ENCODE data around the gene MPI.
"Not testable (repeated sequence)": the region's sequence is repeated elsewhere in the genome, so short reads cannot be mapped to it uniquely, and the experiment has no call there.

The MPI gene

GRCh38 chr15:74873756-74874424 is 16.0 kb upstream of the MPI start:
- Histone ChIP-seq H3K27ac (ENCODE audit: low read depth, low read length) (no peak overlapping the region), H3K9ac (ENCODE audit: low read length) (peak overlapping the region; percentile 9)

DNA sequence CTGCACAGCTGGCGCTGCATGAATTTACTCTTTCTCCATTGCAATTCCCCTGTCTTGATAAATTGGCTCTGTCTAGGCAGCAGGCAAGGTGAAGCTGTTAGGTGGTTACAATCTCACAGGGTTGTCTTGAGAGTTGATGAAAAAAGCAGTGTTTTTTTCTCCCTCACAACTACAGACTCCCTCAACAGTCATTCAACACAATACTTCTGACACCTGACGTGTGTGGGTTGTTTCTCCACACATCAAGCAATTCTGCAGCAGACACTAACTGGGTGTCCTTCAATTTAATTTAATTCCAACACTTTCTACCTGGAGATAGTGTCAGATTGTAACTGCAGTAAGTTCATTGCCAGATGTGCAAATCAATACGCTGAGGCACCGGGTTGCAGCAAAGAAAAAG is 11.6 kb upstream of the MPI start:
- peaks cover 3% of the 10 kb centered on the region; the same call in 1 of the 2 replicates for H3K4me1 ChIP-seq (ENCODE audit: control insufficient read depth, insufficient read depth, low read length)
- H3K9ac ChIP-seq (ENCODE audit: low read length): no peak overlapping the region
- no peaks in the 10 kb centered on the region for H3K36me3 ChIP-seq (ENCODE audit: control insufficient read depth, insufficient read depth, low read length)
- peaks cover 8% of the 10 kb centered on the region; the same call in 1 of the 2 replicates for H3K9me3 ChIP-seq (ENCODE audit: control insufficient read depth, insufficient read depth, low read depth, low read length)
- H3K27me3 ChIP-seq (ENCODE audit: control insufficient read depth, insufficient read depth, low read length): no peaks in the 10 kb centered on the region
- H3K4me3 ChIP-seq (ENCODE audit: low read depth, low read length): no peak overlapping the region
- H3K27ac ChIP-seq (ENCODE audit: low read depth, low read length): no peak overlapping the region

More at GRCh38 chr15:74873756-74874424, 16.0 kb upstream of the MPI start:
- H3K9me3 ChIP-seq (ENCODE audit: control insufficient read depth, insufficient read depth, low read depth, low read length): no peaks in the 10 kb centered on the region
- H3K27me3 ChIP-seq (ENCODE audit: control insufficient read depth, insufficient read depth, low read length): no peaks in the 10 kb centered on the region
- H3K36me3 ChIP-seq (ENCODE audit: control insufficient read depth, insufficient read depth, low read length): no peaks in the 10 kb centered on the region
- peak overlapping the region; percentile 90 for H3K4me3 ChIP-seq (ENCODE audit: low read depth, low read length)
- peaks cover 21% of the 10 kb centered on the region; the same call in 1 of the 2 replicates for H3K4me1 ChIP-seq (ENCODE audit: control insufficient read depth, insufficient read depth, low read length)

DNA sequence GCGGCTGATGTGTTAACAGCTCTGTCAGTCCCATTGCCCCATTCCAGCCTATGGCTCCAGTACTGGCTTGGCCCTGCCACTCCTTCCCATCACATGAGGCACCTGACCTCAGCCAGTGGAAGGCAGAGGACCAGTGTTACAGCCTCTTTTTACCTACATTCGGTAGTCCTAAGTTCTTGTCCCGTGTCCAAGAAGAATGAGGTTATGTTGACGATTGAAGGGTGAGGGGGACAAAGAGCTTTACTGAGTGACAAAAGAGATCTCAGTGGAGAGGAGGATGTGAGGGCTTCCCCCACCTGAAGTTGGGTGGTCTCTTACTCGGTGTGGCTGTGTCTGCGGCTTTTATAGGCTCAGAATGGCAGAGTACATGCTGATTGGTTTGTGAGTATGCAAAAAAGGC is 7.3 kb upstream of the MPI start:
- Histone ChIP-seq H3K9me3 (ENCODE audit: control insufficient read depth, insufficient read depth, low read depth, low read length) (peaks cover 8% of the 10 kb centered on the region; the same call in 1 of the 2 replicates), H3K4me3 (ENCODE audit: low read depth, low read length) (no peak overlapping the region), H3K27ac (ENCODE audit: low read depth, low read length) (no peak overlapping the region), H3K27me3 (ENCODE audit: control insufficient read depth, insufficient read depth, low read length) (no peaks in the 10 kb centered on the region), H3K4me1 (ENCODE audit: control insufficient read depth, insufficient read depth, low read length) (no peaks in the 10 kb centered on the region), H3K36me3 (ENCODE audit: control insufficient read depth, insufficient read depth, low read length) (no peaks in the 10 kb centered on the region), H3K9ac (ENCODE audit: low read length) (no peak overlapping the region)

- H3K27me3 ChIP-seq (ENCODE audit: control insufficient read depth, insufficient read depth, low read length): no peaks in the 10 kb centered on the region
- no peaks in the 10 kb centered on the region for H3K36me3 ChIP-seq (ENCODE audit: control insufficient read depth, insufficient read depth, low read length)
- H3K9me3 ChIP-seq (ENCODE audit: control insufficient read depth, insufficient read depth, low read depth, low read length): peaks cover 8% of the 10 kb centered on the region; the same call in 1 of the 2 replicates
- no peak overlapping the region for H3K27ac ChIP-seq (ENCODE audit: low read depth, low read length)
- H3K4me1 ChIP-seq (ENCODE audit: control insufficient read depth, insufficient read depth, low read length): peaks cover 5% of the 10 kb centered on the region; the same call in 1 of the 2 replicates
- no peak overlapping the region for H3K9ac ChIP-seq (ENCODE audit: low read length)
- no peak overlapping the region for H3K4me3 ChIP-seq (ENCODE audit: low read depth, low read length)
These were observed 5.2 kb upstream of the MPI start for GRCh38 chr15:74884428-74885223.

DNA sequence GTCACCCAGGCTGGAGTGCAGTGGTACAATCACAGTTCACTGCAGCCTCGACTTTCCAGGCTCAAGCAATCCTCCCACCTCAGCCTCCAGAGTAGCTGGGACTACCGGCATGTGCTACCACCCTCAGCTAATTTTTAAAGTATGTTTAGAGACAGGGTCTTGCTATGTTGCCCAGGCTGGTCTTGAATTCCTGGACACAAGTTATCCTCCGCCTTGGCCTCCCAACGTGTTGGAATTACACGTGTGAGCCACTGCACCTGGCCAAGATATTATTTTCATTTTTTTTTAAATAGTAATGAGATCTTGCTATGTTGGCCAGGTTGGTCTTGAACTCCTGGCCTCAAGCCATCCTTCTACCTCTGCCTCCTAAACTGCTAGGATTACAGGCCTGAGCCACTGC is 4.4 kb upstream of the MPI start:
- Histone ChIP-seq H3K9me3 (ENCODE audit: control insufficient read depth, insufficient read depth, low read depth, low read length) (peaks cover 8% of the 10 kb centered on the region; the same call in 1 of the 2 replicates), H3K4me1 (ENCODE audit: control insufficient read depth, insufficient read depth, low read length) (peaks cover 5% of the 10 kb centered on the region; the same call in 1 of the 2 replicates), H3K27ac (ENCODE audit: low read depth, low read length) (no peak overlapping the region), H3K36me3 (ENCODE audit: control insufficient read depth, insufficient read depth, low read length) (no peaks in the 10 kb centered on the region), H3K4me3 (ENCODE audit: low read depth, low read length) (no peak overlapping the region), H3K27me3 (ENCODE audit: control insufficient read depth, insufficient read depth, low read length) (no peaks in the 10 kb centered on the region), H3K9ac (ENCODE audit: low read length) (no peak overlapping the region)

DNA sequence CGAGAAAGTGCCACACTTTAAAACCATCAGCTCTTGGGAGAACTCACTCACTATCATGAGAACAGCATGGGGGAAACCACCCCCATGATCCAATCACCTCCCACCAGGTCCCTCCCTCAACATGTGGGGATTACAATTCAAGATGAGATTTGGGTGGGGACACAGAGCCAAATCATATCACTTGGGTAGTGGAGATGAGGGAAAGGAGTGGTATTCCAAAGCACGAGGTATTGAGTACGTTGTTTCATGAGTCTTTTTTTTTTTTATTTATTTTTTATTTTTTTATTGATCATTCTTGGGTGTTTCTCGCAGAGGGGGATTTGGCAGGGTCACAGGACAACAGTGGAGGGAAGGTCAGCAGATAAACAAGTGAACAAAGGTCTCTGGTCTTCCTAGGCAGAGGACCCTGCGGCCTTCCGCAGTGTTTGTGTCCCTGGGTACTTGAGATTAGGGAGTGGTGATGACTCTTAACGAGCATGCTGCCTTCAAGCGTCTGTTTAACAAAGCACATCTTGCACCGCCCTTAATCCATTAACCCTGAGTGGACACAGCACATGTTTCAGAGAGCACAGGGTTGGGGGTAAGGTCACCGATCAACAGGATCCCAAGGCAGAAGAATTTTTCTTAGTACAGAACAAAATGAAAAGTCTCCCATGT is 2.2 kb upstream of the MPI start:
- not testable (repeated sequence) for H3K27me3 ChIP-seq (ENCODE audit: control insufficient read depth, insufficient read depth, low read length); H3K27ac ChIP-seq (ENCODE audit: low read depth, low read length); H3K9ac ChIP-seq (ENCODE audit: low read length); H3K9me3 ChIP-seq (ENCODE audit: control insufficient read depth, insufficient read depth, low read depth, low read length); H3K4me1 ChIP-seq (ENCODE audit: control insufficient read depth, insufficient read depth, low read length); H3K4me3 ChIP-seq (ENCODE audit: low read depth, low read length)
- peaks cover 13% of the 10 kb centered on the region for H3K36me3 ChIP-seq (ENCODE audit: control insufficient read depth, insufficient read depth, low read length)

DNA sequence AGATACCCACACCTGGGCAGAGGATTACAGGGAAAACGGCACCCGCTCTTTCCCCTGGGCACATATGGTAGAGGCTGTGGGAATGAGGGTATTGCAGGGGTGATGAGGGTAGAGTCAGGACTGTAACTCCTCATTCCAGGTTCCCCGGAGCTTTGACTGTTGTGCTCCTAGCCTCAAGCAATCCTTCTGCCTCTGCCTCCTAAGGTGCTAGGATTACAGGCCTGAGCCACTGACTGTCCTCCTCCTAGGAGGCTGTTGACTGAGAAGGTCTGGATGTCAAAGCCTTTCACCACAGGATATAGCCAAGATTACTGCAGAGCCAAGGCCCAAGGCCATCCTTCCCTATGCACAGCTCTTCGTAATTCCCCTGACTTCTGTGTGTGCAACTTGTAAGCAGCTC is 1.1 kb upstream of the MPI start:
- peak overlapping the region; percentile 79; the same call in 1 of the 2 replicates for H3K4me3 ChIP-seq (ENCODE audit: low read depth, low read length)
- peaks cover 5% of the 10 kb centered on the region; the same call in 1 of the 2 replicates for H3K4me1 ChIP-seq (ENCODE audit: control insufficient read depth, insufficient read depth, low read length)
- peaks cover 23% of the 10 kb centered on the region for H3K36me3 ChIP-seq (ENCODE audit: control insufficient read depth, insufficient read depth, low read length)
- no peaks in the 10 kb centered on the region for H3K27me3 ChIP-seq (ENCODE audit: control insufficient read depth, insufficient read depth, low read length)
- no peaks in the 10 kb centered on the region for H3K9me3 ChIP-seq (ENCODE audit: control insufficient read depth, insufficient read depth, low read depth, low read length)
- H3K9ac ChIP-seq (ENCODE audit: low read length): no peak overlapping the region
- H3K27ac ChIP-seq (ENCODE audit: low read depth, low read length): no peak overlapping the region

GRCh38 chr15:74889390-74889882 is 406 bp upstream of the MPI start:
- Histone ChIP-seq H3K9me3 (ENCODE audit: control insufficient read depth, insufficient read depth, low read depth, low read length) (no peaks in the 10 kb centered on the region), H3K4me3 (ENCODE audit: low read depth, low read length) (peak overlapping the region; percentile 79), H3K27ac (ENCODE audit: low read depth, low read length) (no peak overlapping the region), H3K27me3 (ENCODE audit: control insufficient read depth, insufficient read depth, low read length) (no peaks in the 10 kb centered on the region), H3K4me1 (ENCODE audit: control insufficient read depth, insufficient read depth, low read length) (peaks cover 5% of the 10 kb centered on the region; the same call in 1 of the 2 replicates), H3K36me3 (ENCODE audit: control insufficient read depth, insufficient read depth, low read length) (peaks cover 25% of the 10 kb centered on the region), H3K9ac (ENCODE audit: low read length) (peak overlapping the region; percentile 6)

DNA sequence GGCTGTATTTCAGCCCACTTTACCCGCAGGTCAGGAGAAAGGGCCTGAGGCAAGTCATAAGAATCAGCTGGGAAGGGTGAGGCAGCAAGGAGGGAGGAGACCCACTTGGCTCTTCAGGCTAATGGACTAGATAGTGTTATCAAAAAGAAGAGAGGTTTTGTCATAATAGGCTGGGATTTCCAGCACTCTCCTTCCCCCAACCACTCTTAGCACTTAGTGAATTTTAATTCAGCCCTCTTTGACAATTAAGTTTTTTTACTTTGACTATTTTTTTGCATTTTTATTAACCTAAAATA is 771 bp downstream of the MPI start:
- Histone ChIP-seq H3K9ac (ENCODE audit: low read length) (peak overlapping the region; percentile 88), H3K36me3 (ENCODE audit: control insufficient read depth, insufficient read depth, low read length) (peaks cover 25% of the 10 kb centered on the region), H3K27me3 (ENCODE audit: control insufficient read depth, insufficient read depth, low read length) (no peaks in the 10 kb centered on the region), H3K9me3 (ENCODE audit: control insufficient read depth, insufficient read depth, low read depth, low read length) (no peaks in the 10 kb centered on the region), H3K4me1 (ENCODE audit: control insufficient read depth, insufficient read depth, low read length) (peaks cover 5% of the 10 kb centered on the region; the same call in 1 of the 2 replicates), H3K27ac (ENCODE audit: low read depth, low read length) (no peak overlapping the region), H3K4me3 (ENCODE audit: low read depth, low read length) (peak overlapping the region; percentile 79)

- H3K9me3 ChIP-seq (ENCODE audit: control insufficient read depth, insufficient read depth, low read depth, low read length): no peaks in the 10 kb centered on the region
- H3K36me3 ChIP-seq (ENCODE audit: control insufficient read depth, insufficient read depth, low read length): peaks cover 31% of the 10 kb centered on the region
- no peak overlapping the region for H3K9ac ChIP-seq (ENCODE audit: low read length)
- H3K27me3 ChIP-seq (ENCODE audit: control insufficient read depth, insufficient read depth, low read length): no peaks in the 10 kb centered on the region
- no peak overlapping the region for H3K27ac ChIP-seq (ENCODE audit: low read depth, low read length)
- H3K4me1 ChIP-seq (ENCODE audit: control insufficient read depth, insufficient read depth, low read length): peaks cover 5% of the 10 kb centered on the region; the same call in 1 of the 2 replicates
- H3K4me3 ChIP-seq (ENCODE audit: low read depth, low read length): no peak overlapping the region
These were observed 1.6 kb downstream of the MPI start for GRCh38 chr15:74891469-74891868.
